GM23248 (cell line): Measurements from ENCODE around the gene RABGAP1L.

ENCODE experiments used
- EZH2 ChIP-seq: fragments of 200-600 bp; sonication (generic); IDR thresholded peaks from 2 replicates; pipeline ENCODE4 v1.6.1; 2018; ENCODE audit warnings: antibody characterized with exemption, mild to moderate bottlenecking; ENCODE audit not compliant: insufficient read depth, poor library complexity, severe bottlenecking
- EZH2phosphoT487 ChIP-seq: fragments of 200-600 bp; sonication (generic); IDR thresholded peaks from 2 replicates; pipeline ENCODE4 v1.6.1; 2018; ENCODE audit warnings: antibody characterized with exemption, moderate library complexity, mild to moderate bottlenecking, low read depth; ENCODE audit not compliant: insufficient read depth

GRCh38 chr1:174209347-174210187, 50.2 kb downstream of the RABGAP1L start:
- no peak for TF ChIP-seq EZH2
- no peak for TF ChIP-seq EZH2phosphoT487
